Gastroesophageal sphincter (tissue), 3 donors: ENCODE results near the gene SP2.

Experiments
- CTCF ChIP-seq, 4 experiments: fragments of 200-600 bp in 2 of 4; fragments of 450-650 bp in 2 of 4; sonication (generic) in 1 of 4; IDR thresholded peaks; one replicate each; pipeline ENCODE4 v1.5.1; 2017 to 2019; ENCODE audit warnings: antibody characterized with exemption in 4 of 4, mild to moderate bottlenecking in 2 of 4, moderate library complexity in 2 of 4
- POLR2A ChIP-seq, 2 donors: fragments of 450-650 bp; IDR thresholded peaks; one replicate each; pipeline ENCODE4 v1.6.1; 2017; ENCODE audit warnings: antibody characterized with exemption in 2 of 2, mild to moderate bottlenecking in 2 of 2, moderate library complexity in 1 of 2

- TF ChIP-seq POLR2A (IDR thresholded peaks at IDR 0.05) (no peak), CTCF (IDR thresholded peaks at IDR 0.05) (no peak)
These were observed 70.1 kb downstream of the SP2 start for GRCh38 chr17:47966079-47966519.
